RWPE2 (cell line): ENCODE data around the gene EIF4H.

Experiments
- ATAC-seq: fragments of 200-7000 bp; cut with Tn5 transposase; 3 replicates; pipeline ENCODE4 v1.9.1; 2021; ENCODE audit warnings: low read depth
- DNase-seq: peaks from one replicate; pipeline ENCODE4 v3.0.0-alpha.2; 2020; ENCODE audit warnings: low spot score
- H3K27ac ChIP-seq: fragments of 450-650 bp; 2 replicates; pipeline ENCODE4 v1.5.1; 2017; ENCODE audit warnings: mild to moderate bottlenecking; ENCODE audit not compliant: poor library complexity, severe bottlenecking
- H3K27me3 ChIP-seq: fragments of 250-450 bp; sonication (Bioruptor Pico); 2 replicates; pipeline ENCODE4 v1.5.1; 2021; ENCODE audit warnings: mild to moderate bottlenecking, moderate library complexity; ENCODE audit not compliant: insufficient read depth, poor library complexity, severe bottlenecking
- H3K36me3 ChIP-seq: fragments of 250-450 bp; sonication (Bioruptor Pico); 2 replicates; pipeline ENCODE4 v1.5.1; 2020; ENCODE audit warnings: low read depth, mild to moderate bottlenecking, moderate library complexity
- H3K4me1 ChIP-seq: fragments of 250-450 bp; sonication (Bioruptor Pico); 2 replicates; pipeline ENCODE4 v1.5.1; 2021; ENCODE audit warnings: mild to moderate bottlenecking, moderate library complexity; ENCODE audit not compliant: insufficient read depth, poor library complexity, severe bottlenecking
- H3K4me3 ChIP-seq: fragments of 250-450 bp; sonication (Bioruptor Pico); 2 replicates; pipeline ENCODE4 v1.5.1; 2021; ENCODE audit warnings: mild to moderate bottlenecking, moderate library complexity; ENCODE audit not compliant: severe bottlenecking
- H3K9me3 ChIP-seq: fragments of 250-450 bp; sonication (Bioruptor Pico); 2 replicates; pipeline ENCODE4 v1.5.1; 2021; ENCODE audit warnings: mild to moderate bottlenecking, moderate library complexity; ENCODE audit not compliant: severe bottlenecking
- CTCF ChIP-seq: fragments of 450-650 bp; IDR thresholded peaks from one replicate; pipeline ENCODE4 v1.5.1; 2017; ENCODE audit warnings: mild to moderate bottlenecking, moderate library complexity; ENCODE audit not compliant: poor library complexity, severe bottlenecking

EIF4H gene

GRCh38 chr7:74180866-74181265 lies 6.7 kb downstream of the EIF4H start:
- TF ChIP-seq CTCF: no peak
- H3K36me3 ChIP-seq: peaks cover 78% of the 10 kb centered on the region
- no peaks in the 10 kb centered on the region for H3K9me3 ChIP-seq
- peaks cover 62% of the 10 kb centered on the region for H3K4me1 ChIP-seq
- DNase-seq (no peak), ATAC-seq (no peak)
- peak overlapping the region; percentile 44 for H3K27ac ChIP-seq
- no peaks in the 10 kb centered on the region for H3K27me3 ChIP-seq
- no peak overlapping the region for H3K4me3 ChIP-seq

GRCh38 chr7:74181821-74182220 lies 7.7 kb downstream of the EIF4H start:
- Histone ChIP-seq H3K9me3 (no peaks in the 10 kb centered on the region), H3K36me3 (peaks cover 77% of the 10 kb centered on the region), H3K27me3 (no peaks in the 10 kb centered on the region), H3K4me3 (no peak overlapping the region), H3K27ac (peak overlapping the region; percentile 44), H3K4me1 (peaks cover 53% of the 10 kb centered on the region)
- ATAC-seq (no peak), DNase-seq (no peak)
- no peak for TF ChIP-seq CTCF

- Histone ChIP-seq H3K27ac (peak overlapping the region; percentile 44), H3K4me1 (peaks cover 48% of the 10 kb centered on the region)
- no peak for ATAC-seq
These were observed 8.4 kb downstream of the EIF4H start for GRCh38 chr7:74182453-74183090.

GRCh38 chr7:74183142-74183541 lies 9.0 kb downstream of the EIF4H start:
- no peak for TF ChIP-seq CTCF
- Histone ChIP-seq H3K36me3 (peaks cover 77% of the 10 kb centered on the region), H3K27ac (peak overlapping the region; percentile 44), H3K4me3 (no peak overlapping the region), H3K9me3 (no peaks in the 10 kb centered on the region), H3K27me3 (no peaks in the 10 kb centered on the region), H3K4me1 (peaks cover 45% of the 10 kb centered on the region)
- peak; percentile 43; the same call in 2 of the 3 replicates for ATAC-seq
- DNase-seq: no peak

More at GRCh38 chr7:74182453-74183090, 8.4 kb downstream of the EIF4H start:
- Histone ChIP-seq H3K4me3 (no peak overlapping the region), H3K27me3 (no peaks in the 10 kb centered on the region), H3K36me3 (peaks cover 77% of the 10 kb centered on the region), H3K9me3 (no peaks in the 10 kb centered on the region)
- no peak for DNase-seq
- no peak for TF ChIP-seq CTCF
